HCT116 (cell line): ENCODE measurements around the gene TEKT2. TPM values are rescaled to one million over a fixed set of nuclear protein-coding genes. Genes with fewer than 3 reads are reported as not detected.

Experiments used
- ATAC-seq: fragments of 200-7000 bp; cut with Tn5 transposase; 2 replicates; pipeline ENCODE4 v1.9.1; 2020; ENCODE audit warnings: mild to moderate bottlenecking, moderate library complexity
- BruUV-seq: library from RNA; stranded (reverse); fragments of 400-500 nt; replicated peaks from 2 replicates; lab custom pipeline; 2021; lab: Mats Ljungman, UMichigan
- CTCF ChIA-PET: fragments of 300-600 bp; sonication (Branson Sonifier 250); formaldehyde crosslinking; loops from one replicate; lab custom pipeline; 2021; ENCODE audit warnings: antibody characterized with exemption; lab: Charles Lee
- POLR2A ChIA-PET: fragments of 300-600, 350-600 bp; sonication (Branson Sonifier 250); formaldehyde crosslinking; loops from one replicate; lab custom pipeline; 2021; ENCODE audit warnings: antibody characterized with exemption; lab: Charles Lee
- RAD21 ChIA-PET, 2 experiments: fragments of 300-600 bp; sonication (Branson Sonifier 250); formaldehyde crosslinking; loops; one replicate each; lab custom pipeline; 2023; ENCODE audit warnings: low total read pairs in 2 of 2; ENCODE audit not compliant: uncharacterized antibody in 2 of 2, unreplicated experiment in 2 of 2, low non-redundant PET in 1 of 2; lab: Charles Lee
- DNase-seq: peaks from one replicate; pipeline ENCODE4 v3.0.0-alpha.2; 2010; ENCODE audit warnings: low read depth, low spot score
- H2AFZ ChIP-seq: fragments of 200-600 bp; shearing (Covaris generic), sonication (generic); 2 replicates; pipeline ENCODE4 v1.6.1; 2017; ENCODE audit warnings: low read depth, mixed run types, mixed read lengths, antibody characterized with exemption, low read length; ENCODE audit not compliant: poor library complexity, severe bottlenecking
- H3K27ac ChIP-seq: 2 replicates; pipeline ENCODE4 v1.5.1; 2012; ENCODE audit warnings: low read depth, low read length
- H3K27me3 ChIP-seq: fragments of 200-600 bp; sonication (generic); 2 replicates; pipeline ENCODE4 v1.6.1; 2016; ENCODE audit warnings: mixed run types, low read length, mixed read lengths; ENCODE audit not compliant: insufficient read depth
- H3K36me3 ChIP-seq, 2 experiments: fragments of 200-500 bp in 1 of 2; fragments of 200-600 bp in 1 of 2; sonication (Bioruptor generic) in 1 of 2; sonication (generic) in 1 of 2; 2 replicates each; pipeline versions ENCODE4 v1.5.1 to v1.6.1; 2014 to 2016; ENCODE audit warnings: low read length in 2 of 2, inconsistent platforms in 1 of 2, mixed read lengths in 1 of 2, mixed run types in 1 of 2; ENCODE audit not compliant: insufficient read depth in 2 of 2, control insufficient read depth in 1 of 2
- H3K4me1 ChIP-seq, 2 experiments: fragments of 200-600 bp in 1 of 2; sonication (generic) in 1 of 2; 2 replicates each; pipeline versions ENCODE4 v1.5.1 to v1.6.1; 2012 to 2017; ENCODE audit warnings: low read length in 2 of 2, inconsistent platforms in 1 of 2, mild to moderate bottlenecking in 1 of 2, mixed read lengths in 1 of 2, mixed run types in 1 of 2, moderate library complexity in 1 of 2; ENCODE audit not compliant: insufficient read depth in 2 of 2, control insufficient read depth in 1 of 2
- H3K4me2 ChIP-seq: fragments of 200-600 bp; sonication (generic); 2 replicates; pipeline ENCODE4 v1.6.1; 2017; ENCODE audit warnings: mixed run types, low read length, mixed read lengths
- H3K4me3 ChIP-seq, 2 experiments: fragments of 200-600 bp in 1 of 2; sonication (generic) in 1 of 2; replicated peaks in 1 of 2; 2 replicates each; pipeline ENCODE4 v1.5.1; 2011 to 2016; ENCODE audit warnings: low read length in 2 of 2, control low read depth in 1 of 2, low read depth in 1 of 2, mild to moderate bottlenecking in 1 of 2, mixed read lengths in 1 of 2, mixed run types in 1 of 2
- H3K79me2 ChIP-seq: fragments of 200-600 bp; sonication (generic); 2 replicates; pipeline ENCODE4 v1.6.1; 2017; ENCODE audit warnings: mild to moderate bottlenecking, mixed run types, low read length, moderate library complexity, mixed read lengths; ENCODE audit not compliant: insufficient read depth
- H3K9ac ChIP-seq: fragments of 200-600 bp; sonication (generic); 2 replicates; pipeline ENCODE4 v1.6.1; 2016; ENCODE audit warnings: low read length, mixed read lengths
- H3K9me2 ChIP-seq: fragments of 200-600 bp; sonication (generic), shearing (Covaris generic); 2 replicates; pipeline ENCODE4 v1.6.1; 2017; ENCODE audit warnings: mixed run types, mild to moderate bottlenecking, moderate library complexity; ENCODE audit not compliant: insufficient read depth
- H3K9me3 ChIP-seq, 2 experiments: fragments of 200-500 bp in 1 of 2; fragments of 200-600 bp in 1 of 2; sonication (Bioruptor generic) in 1 of 2; sonication (generic) in 1 of 2; 2 replicates each; pipeline ENCODE4 v1.6.1; 2014 to 2017; ENCODE audit warnings: low read length in 2 of 2, mixed read lengths in 2 of 2, inconsistent platforms in 1 of 2, low read depth in 1 of 2, mild to moderate bottlenecking in 1 of 2, mixed run types in 1 of 2, moderate library complexity in 1 of 2; ENCODE audit not compliant: control insufficient read depth in 1 of 2, insufficient read depth in 1 of 2
- H4K20me1 ChIP-seq: fragments of 200-600 bp; sonication (generic), shearing (Covaris generic); 2 replicates; pipeline ENCODE4 v1.6.1; 2017; ENCODE audit warnings: mixed run types, mild to moderate bottlenecking, moderate library complexity; ENCODE audit not compliant: insufficient read depth
- ATF3 ChIP-seq: IDR thresholded peaks from 2 replicates; pipeline ENCODE4 v1.6.1; 2012
- CBX3 ChIP-seq: IDR thresholded peaks from 2 replicates; pipeline ENCODE4 v1.6.1; 2012; ENCODE audit warnings: low read depth
- CEBPB ChIP-seq: IDR thresholded peaks from 2 replicates; pipeline ENCODE4 v1.6.1; 2012; ENCODE audit warnings: low read depth
- EGR1 ChIP-seq: IDR thresholded peaks from 2 replicates; pipeline ENCODE4 v1.6.1; 2012; ENCODE audit warnings: low read depth
- ELF1 ChIP-seq: IDR thresholded peaks from 2 replicates; pipeline ENCODE4 v1.6.1; 2012; ENCODE audit warnings: low read depth, borderline replicate concordance
- EZH2phosphoT487 ChIP-seq: fragments of 200-600 bp; IDR thresholded peaks from 2 replicates; pipeline ENCODE4 v1.6.1; 2018; ENCODE audit warnings: antibody characterized with exemption, borderline replicate concordance
- FOSL1 ChIP-seq: IDR thresholded peaks from 2 replicates; pipeline ENCODE4 v1.6.1; 2012; ENCODE audit warnings: low read depth
- JUND ChIP-seq: IDR thresholded peaks from 2 replicates; pipeline ENCODE4 v1.6.1; 2012
- POLR2A ChIP-seq: IDR thresholded peaks from 2 replicates; pipeline ENCODE4 v1.7.0; 2011; ENCODE audit warnings: borderline replicate concordance; ENCODE audit not compliant: insufficient read depth, insufficient read length; ENCODE audit errors: extremely low read depth
- POLR2AphosphoS5 ChIP-seq: IDR thresholded peaks from 2 replicates; pipeline ENCODE4 v1.6.1; 2011; ENCODE audit warnings: mild to moderate bottlenecking, low read depth, low read length, moderate library complexity
- REST ChIP-seq: IDR thresholded peaks from 2 replicates; pipeline ENCODE4 v1.6.1; 2012; ENCODE audit warnings: low read depth
- SP1 ChIP-seq: IDR thresholded peaks from 2 replicates; pipeline ENCODE4 v1.6.1; 2012; ENCODE audit warnings: low read depth
- YY1 ChIP-seq: IDR thresholded peaks from 2 replicates; pipeline ENCODE4 v1.6.1; 2011; ENCODE audit warnings: low read length, low read depth, moderate library complexity, mild to moderate bottlenecking; ENCODE audit not compliant: insufficient replicate concordance; ENCODE audit errors: extremely low read depth
- ZFX ChIP-seq: fragments of 450-650 bp; IDR thresholded peaks from 2 replicates; pipeline ENCODE4 v1.6.1; 2017
- ZNF274 ChIP-seq: fragments of 200-500 bp; sonication (Bioruptor generic); IDR thresholded peaks from 2 replicates; pipeline ENCODE4 v1.6.1; 2014; ENCODE audit warnings: mild to moderate bottlenecking, low read depth, low read length, inconsistent platforms
- intact Hi-C: fragments of 100-400 bp; cut with micrococcal nuclease; formaldehyde crosslinking; loops from 2 replicates; pipeline ENCODE4 v1.10.0; 2022
- total RNA-seq: library from RNA; stranded (reverse); gene quantifications from one replicate; pipeline ENCODE4 v1.2.1, GENCODE V29; 2021; ENCODE audit not compliant: unreplicated experiment
- TF ChIP-seq, protein P1 (sequence below): IDR thresholded peaks from 2 replicates; pipeline ENCODE4 v1.6.1; 2012

The TEKT2 gene
- total RNA-seq, 1 experiment from 2014 or later, result not detected

GRCh38 chr1:36116901-36117300 lies 33.0 kb downstream of the TEKT2 start:
- TF ChIP-seq JUND, result no peak
- TF ChIP-seq ELF1, result no peak
- TF ChIP-seq ZFX, result no peak
- TF ChIP-seq POLR2A, result no peak
- no peak for TF ChIP-seq EGR1
- TF ChIP-seq POLR2AphosphoS5, result no peak
- no peak for TF ChIP-seq ATF3
- no peak for TF ChIP-seq CBX3
- no peak for TF ChIP-seq CEBPB
- no peak for TF ChIP-seq EZH2phosphoT487
- BruUV-seq, result no TSS peak
- ChIA-PET CTCF (no interaction called here), RAD21 (interaction anchor here in 1 of 2 experiments (0.6 kb wide), 1 partner anchor 282 kb away, joined by 6 read pairs; no protein-coding TSS in a partner anchor), POLR2A (no interaction called here)
- H3K27ac ChIP-seq, result no peak overlapping the region
- ATAC-seq, result no peak
- H3K9me2 ChIP-seq, result no peaks in the 10 kb centered on the region
- intact Hi-C loops, result no loop called here
- H2AFZ ChIP-seq, result no peak overlapping the region
- H3K27me3 ChIP-seq, result no peaks in the 10 kb centered on the region
- no peak overlapping the region for H3K4me2 ChIP-seq
- H3K9ac ChIP-seq, result no peak overlapping the region
- no peaks in the 10 kb centered on the region for H3K79me2 ChIP-seq
- no peak overlapping the region for H3K4me3 ChIP-seq
- no peaks in the 10 kb centered on the region for H3K4me1 ChIP-seq
- H3K9me3 ChIP-seq, result no peaks in the 10 kb centered on the region
- no peaks in the 10 kb centered on the region for H4K20me1 ChIP-seq
- H3K36me3 ChIP-seq, result no peaks in the 10 kb centered on the region
- DNase-seq, result no peak

DNA sequence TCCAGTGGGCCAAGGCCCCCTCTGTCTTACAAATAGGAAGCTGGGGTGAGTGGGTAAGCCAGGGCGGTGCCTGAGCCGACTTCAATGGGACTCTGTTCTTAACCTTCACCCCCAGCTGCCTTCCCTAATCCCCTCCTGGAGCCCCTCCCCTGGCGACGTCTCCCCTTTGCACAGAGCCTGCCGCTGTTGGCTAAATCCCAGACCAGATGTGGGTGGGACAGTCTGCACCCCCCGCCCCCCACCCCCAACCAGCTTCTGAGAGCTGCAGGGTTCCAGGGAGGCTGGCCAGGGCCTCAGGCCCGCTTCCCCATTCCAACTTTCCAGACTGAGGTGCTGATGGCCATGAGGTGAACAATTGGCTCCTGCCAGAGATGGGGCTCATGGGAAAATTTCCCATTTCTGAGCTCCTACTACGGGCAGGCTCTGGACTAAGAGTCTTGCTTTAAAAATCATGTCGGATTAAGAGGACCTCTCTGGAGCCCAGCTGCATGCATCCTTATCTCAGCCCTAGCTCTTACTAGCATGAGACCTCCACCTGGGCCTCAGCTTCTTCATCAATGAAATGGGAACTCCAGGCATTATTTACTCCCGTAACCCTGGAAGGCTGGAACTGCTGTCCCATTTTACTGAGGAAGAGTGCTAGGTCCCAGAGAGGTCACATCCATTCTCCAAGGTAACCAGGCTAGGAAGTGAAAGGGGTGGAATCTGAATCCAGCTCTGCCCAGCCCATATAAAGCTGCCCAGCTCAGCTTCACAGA lies 34.7 kb downstream of the TEKT2 start:
- H3K9me3 ChIP-seq, result no peaks in the 10 kb centered on the region
- H3K4me1 ChIP-seq, result no peaks in the 10 kb centered on the region
- ChIA-PET POLR2A (no interaction called here), RAD21 (no interaction called here), CTCF (no interaction called here)
- no peaks in the 10 kb centered on the region for H3K79me2 ChIP-seq
- no peak overlapping the region for H2AFZ ChIP-seq
- H4K20me1 ChIP-seq, result no peaks in the 10 kb centered on the region
- no peak overlapping the region for H3K27ac ChIP-seq
- intact Hi-C loops, result no loop called here
- H3K4me3 ChIP-seq, result no peak overlapping the region
- no peaks in the 10 kb centered on the region for H3K27me3 ChIP-seq
- DNase-seq (no peak), ATAC-seq (no peak)
- H3K9ac ChIP-seq, result no peak overlapping the region
- no peaks in the 10 kb centered on the region for H3K9me2 ChIP-seq
- no TSS peak for BruUV-seq
- H3K4me2 ChIP-seq, result no peak overlapping the region
- TF ChIP-seq, protein P1, sequence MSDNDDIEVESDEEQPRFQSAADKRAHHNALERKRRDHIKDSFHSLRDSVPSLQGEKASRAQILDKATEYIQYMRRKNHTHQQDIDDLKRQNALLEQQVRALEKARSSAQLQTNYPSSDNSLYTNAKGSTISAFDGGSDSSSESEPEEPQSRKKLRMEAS, result no peak
- TF ChIP-seq JUND, result no peak
- TF ChIP-seq ZFX, result no peak
- no peak for TF ChIP-seq EGR1
- no peak for TF ChIP-seq ATF3
- no peak for TF ChIP-seq ZNF274
- TF ChIP-seq REST, result no peak
- TF ChIP-seq SP1, result no peak
- no peak for TF ChIP-seq FOSL1
- no peak for TF ChIP-seq YY1
- no peak for TF ChIP-seq CEBPB
- H3K36me3 ChIP-seq, result no peaks in the 10 kb centered on the region
